ENCODE data around the gene EMC8. TPM values are rescaled to one million over a fixed set of nuclear protein-coding genes. Genes with fewer than 3 reads are reported as not detected.

Gene EMC8
- polyA plus RNA-seq, 1 experiment = 30.5 TPM

GRCh38 chr16:85738923-85739715 is 60.2 kb downstream of the EMC8 start:
- Histone ChIP-seq H3K4me3 (ENCODE audit: low read depth, low read length) (no peak overlapping the region), H3K27me3 (ENCODE audit: control insufficient read depth, insufficient read depth, low read length) (no peaks in the 10 kb centered on the region), H3K27ac (ENCODE audit: low read depth, low read length) (no peak overlapping the region), H3K9me3 (ENCODE audit: control insufficient read depth, insufficient read depth, low read length) (no peaks in the 10 kb centered on the region)
- no peak for TF ChIP-seq CTCF (IDR thresholded peaks at IDR 0.05; ENCODE audit: low read depth, low read length)
- POLR2A ChIA-PET = interaction anchor here (0.7 kb wide), 1 partner anchor 46 kb away, joined by 6 read pairs; no protein-coding TSS in a partner anchor
- CTCF ChIA-PET = interaction anchor here (0.7 to 2.0 kb wide), 3 partner anchors 21 to 63 kb away, joined by 3 to 12 read pairs (median 3); no protein-coding TSS in a partner anchor
- DNase-seq (ENCODE audit: low read depth, low spot score) = no peak

- ChIA-PET POLR2A (no interaction called here), CTCF (interaction anchor here (2.0 kb wide), 1 partner anchor 20 kb away, joined by 12 read pairs; no protein-coding TSS in a partner anchor)
- Histone ChIP-seq H3K4me3 (ENCODE audit: low read depth, low read length) (no peak overlapping the region), H3K27me3 (ENCODE audit: control insufficient read depth, insufficient read depth, low read length) (no peaks in the 10 kb centered on the region), H3K27ac (ENCODE audit: low read depth, low read length) (no peak overlapping the region), H3K9me3 (ENCODE audit: control insufficient read depth, insufficient read depth, low read length) (no peaks in the 10 kb centered on the region)
- DNase-seq (ENCODE audit: low read depth, low spot score) = no peak
- TF ChIP-seq CTCF (IDR thresholded peaks at IDR 0.05; ENCODE audit: low read depth, low read length) = no peak
Observed at GRCh38 chr16:85736921-85737320, 62.4 kb downstream of the EMC8 start.

GRCh38 chr16:85735946-85736345 is 63.4 kb downstream of the EMC8 start:
- no peak for DNase-seq (ENCODE audit: low read depth, low spot score)
- ChIA-PET POLR2A (no interaction called here), CTCF (interaction anchor here (1.0 kb wide), 1 partner anchor 18 kb away, joined by 3 read pairs; no protein-coding TSS in a partner anchor)
- no peak overlapping the region for H3K27ac ChIP-seq (ENCODE audit: low read depth, low read length)
- TF ChIP-seq CTCF (IDR thresholded peaks at IDR 0.05; ENCODE audit: low read depth, low read length) = no peak
- no peak overlapping the region for H3K4me3 ChIP-seq (ENCODE audit: low read depth, low read length)
- H3K27me3 ChIP-seq (ENCODE audit: control insufficient read depth, insufficient read depth, low read length) = no peaks in the 10 kb centered on the region
- H3K9me3 ChIP-seq (ENCODE audit: control insufficient read depth, insufficient read depth, low read length) = no peaks in the 10 kb centered on the region

GRCh38 chr16:85735225-85735635 is 64.1 kb downstream of the EMC8 start:
- TF ChIP-seq CTCF (IDR thresholded peaks at IDR 0.05; ENCODE audit: low read depth, low read length) = no peak
- Histone ChIP-seq H3K9me3 (ENCODE audit: control insufficient read depth, insufficient read depth, low read length) (no peaks in the 10 kb centered on the region), H3K4me3 (ENCODE audit: low read depth, low read length) (no peak overlapping the region), H3K27ac (ENCODE audit: low read depth, low read length) (no peak overlapping the region), H3K27me3 (ENCODE audit: control insufficient read depth, insufficient read depth, low read length) (no peaks in the 10 kb centered on the region)
- POLR2A ChIA-PET = no interaction called here
- CTCF ChIA-PET = no interaction called here
- DNase-seq (ENCODE audit: low read depth, low spot score) = no peak

GRCh38 chr16:85734311-85735017 is 64.9 kb downstream of the EMC8 start:
- H3K9me3 ChIP-seq (ENCODE audit: control insufficient read depth, insufficient read depth, low read length) = no peaks in the 10 kb centered on the region
- no peak for DNase-seq (ENCODE audit: low read depth, low spot score)
- TF ChIP-seq CTCF (IDR thresholded peaks at IDR 0.05; ENCODE audit: low read depth, low read length) = no peak
- H3K27ac ChIP-seq (ENCODE audit: low read depth, low read length) = no peak overlapping the region
- H3K27me3 ChIP-seq (ENCODE audit: control insufficient read depth, insufficient read depth, low read length) = no peaks in the 10 kb centered on the region
- ChIA-PET CTCF (no interaction called here), POLR2A (no interaction called here)
- H3K4me3 ChIP-seq (ENCODE audit: low read depth, low read length) = no peak overlapping the region
